Smooth muscle cell (in vitro differentiated cells): ENCODE results near the gene NEDD4L. TPM values are rescaled to one million over a fixed set of nuclear protein-coding genes. Genes with fewer than 3 reads are reported as not detected.

Experiments used
- DNase-seq: peaks from one replicate; lab custom pipeline; 2025; ENCODE audit not compliant: unreplicated experiment; lab: John Stamatoyannopoulos, UW
- H2AFZ ChIP-seq: fragments of 200-600 bp; sonication (generic); 2 replicates; pipeline ENCODE4 v1.6.0; 2016; ENCODE audit warnings: antibody characterized with exemption, low read depth, mild to moderate bottlenecking
- H3F3A ChIP-seq: fragments of 200-600 bp; sonication (generic); 2 replicates; pipeline ENCODE4 v1.6.0; 2017; ENCODE audit warnings: antibody characterized with exemption, low read depth
- H3K27ac ChIP-seq: fragments of 200-600 bp; sonication (generic); 2 replicates; pipeline ENCODE4 v1.5.1; 2016; ENCODE audit warnings: low read depth, mild to moderate bottlenecking
- H3K27me3 ChIP-seq: fragments of 200-600 bp; sonication (generic); 2 replicates; pipeline ENCODE4 v1.6.1; 2016; ENCODE audit warnings: low read depth, mild to moderate bottlenecking
- H3K36me3 ChIP-seq: fragments of 200-600 bp; sonication (generic); 2 replicates; pipeline ENCODE4 v1.5.1; 2016; ENCODE audit warnings: low read depth
- H3K4me1 ChIP-seq: fragments of 200-600 bp; sonication (generic); 2 replicates; pipeline ENCODE4 v1.5.1; 2016; ENCODE audit warnings: low read depth
- H3K4me2 ChIP-seq: fragments of 200-600 bp; sonication (generic); 2 replicates; pipeline ENCODE4 v1.6.0; 2016; ENCODE audit warnings: mild to moderate bottlenecking
- H3K4me3 ChIP-seq: fragments of 200-600 bp; sonication (generic); 2 replicates; pipeline ENCODE4 v1.5.1; 2016; ENCODE audit warnings: mild to moderate bottlenecking
- H3K79me2 ChIP-seq: fragments of 200-600 bp; sonication (generic); 2 replicates; pipeline ENCODE4 v1.6.0; 2016; ENCODE audit warnings: low read depth, mild to moderate bottlenecking
- H3K9ac ChIP-seq: fragments of 200-600 bp; sonication (generic); 2 replicates; pipeline ENCODE4 v1.6.0; 2016; ENCODE audit warnings: low read depth
- H3K9me3 ChIP-seq: fragments of 200-600 bp; sonication (generic); replicated peaks from 2 replicates; pipeline ENCODE4 v1.5.1; 2016; ENCODE audit warnings: low read depth
- H4K20me1 ChIP-seq: fragments of 200-600 bp; sonication (generic); 2 replicates; pipeline ENCODE4 v1.6.0; 2016; ENCODE audit warnings: low read depth
- CTCF ChIP-seq: fragments of 200-600 bp; sonication (generic); IDR thresholded peaks from 2 replicates; pipeline ENCODE4 v1.5.1; 2017; ENCODE audit warnings: borderline replicate concordance, mild to moderate bottlenecking, antibody characterized with exemption; ENCODE audit not compliant: insufficient read depth, poor library complexity, severe bottlenecking
- WGBS: methylation state at CpG from one replicate; pipeline ENCODE4 v1.1.7; 2016; ENCODE audit warnings: low lambda C conversion rate; 5-methylcytosine and 5-hydroxymethylcytosine counted together
- polyA plus RNA-seq: library from polyadenylated mRNA; unstranded; fragments of >200 nt; fragmentation: Nextera tagmentation; extraction: Ambion mirVana; gene quantifications from 2 replicates; pipeline ENCODE4 v1.2.1, GENCODE V29; 2016
- total RNA-seq: library from RNA; depleted of rRNA; stranded (reverse); fragments of >200 nt; gene quantifications from 2 replicates; pipeline ENCODE4 v1.2.3, GENCODE V29; 2014

The NEDD4L gene
- total and polyA plus RNA-seq, 2 experiments from 2014 or later, result 8.7 to 41.3 TPM

- Histone ChIP-seq H3K9me3 (no peaks in the 10 kb centered on the region), H3K9ac (no peak overlapping the region), H3F3A (no peaks in the 10 kb centered on the region), H3K4me1 (no peaks in the 10 kb centered on the region), H4K20me1 (no peaks in the 10 kb centered on the region), H3K27ac (no peak overlapping the region), H3K4me2 (no peak overlapping the region), H3K36me3 (no peaks in the 10 kb centered on the region), H3K27me3 (no peaks in the 10 kb centered on the region), H3K4me3 (no peak overlapping the region), H3K79me2 (no peaks in the 10 kb centered on the region), H2AFZ (no peak overlapping the region)
- no peak for TF ChIP-seq CTCF
- WGBS, result 95% methylated on average over 2 of the region's 2 CpGs
- DNase-seq, result no peak
Measured at GRCh38 chr18:58076052-58076451, 32.0 kb downstream of the NEDD4L start.

- H3K4me3 ChIP-seq, result no peak overlapping the region
- H3K4me1 ChIP-seq, result no peaks in the 10 kb centered on the region
- H3K27me3 ChIP-seq, result no peaks in the 10 kb centered on the region
- 97% methylated on average over 9 of the region's 9 CpGs for whole genome bisulfite sequencing
- H3K36me3 ChIP-seq, result no peaks in the 10 kb centered on the region
- H3K9ac ChIP-seq, result no peak overlapping the region
- no peaks in the 10 kb centered on the region for H3K79me2 ChIP-seq
- no peak for TF ChIP-seq CTCF
- no peaks in the 10 kb centered on the region for H4K20me1 ChIP-seq
- no peak overlapping the region for H2AFZ ChIP-seq
- H3K27ac ChIP-seq, result no peak overlapping the region
- H3K9me3 ChIP-seq, result no peaks in the 10 kb centered on the region
- no peaks in the 10 kb centered on the region for H3F3A ChIP-seq
- no peak for DNase-seq
- H3K4me2 ChIP-seq, result no peak overlapping the region
Measured at GRCh38 chr18:58077329-58077728, 33.3 kb downstream of the NEDD4L start.

GRCh38 chr18:58078889-58079573, 35.0 kb downstream of the NEDD4L start:
- no peak overlapping the region for H3K4me3 ChIP-seq

More at GRCh38 chr18:58078889-58079573, 35.0 kb downstream of the NEDD4L start:
- H4K20me1 ChIP-seq, result no peaks in the 10 kb centered on the region
- H3K9ac ChIP-seq, result no peak overlapping the region
- H3K4me2 ChIP-seq, result no peak overlapping the region
- no peaks in the 10 kb centered on the region for H3K36me3 ChIP-seq
- no peaks in the 10 kb centered on the region for H3K4me1 ChIP-seq
- no peaks in the 10 kb centered on the region for H3K9me3 ChIP-seq
- H3F3A ChIP-seq, result no peaks in the 10 kb centered on the region
- no peaks in the 10 kb centered on the region for H3K27me3 ChIP-seq
- H3K79me2 ChIP-seq, result no peaks in the 10 kb centered on the region
- 93% methylated on average over 11 of the region's 11 CpGs for whole genome bisulfite sequencing
- TF ChIP-seq CTCF, result no peak
- H3K27ac ChIP-seq, result no peak overlapping the region
- H2AFZ ChIP-seq, result no peak overlapping the region
- DNase-seq, result no peak
